H9 (cell line): ENCODE results near the gene DNAJC24. TPM values are rescaled to one million over a fixed set of nuclear protein-coding genes. Genes with fewer than 3 reads are reported as not detected.

Experiments used
- DNase-seq: peaks from one replicate; pipeline ENCODE4 v3.0.0-alpha.2; 2017
- H2AFZ ChIP-seq: one replicate; pipeline ENCODE4 v1.6.1; 2013; ENCODE audit warnings: mild to moderate bottlenecking, low read length, control low read depth, moderate library complexity
- H2AK5ac ChIP-seq: 2 replicates; pipeline ENCODE4 v1.6.1; 2013; ENCODE audit warnings: low read length, control low read depth, mixed read lengths; ENCODE audit not compliant: insufficient read length
- H2BK120ac ChIP-seq: one replicate; pipeline ENCODE4 v1.6.1; 2013; ENCODE audit warnings: low read depth, mild to moderate bottlenecking, low read length, control low read depth, inconsistent platforms; ENCODE audit not compliant: poor library complexity, severe bottlenecking
- H2BK12ac ChIP-seq: 2 replicates; pipeline ENCODE4 v1.6.1; 2013; ENCODE audit warnings: low read length, control low read depth, mixed read lengths, low read depth; ENCODE audit not compliant: insufficient read length
- H2BK15ac ChIP-seq: 2 replicates; pipeline ENCODE4 v1.6.1; 2013; ENCODE audit warnings: low read depth, low read length, control low read depth
- H2BK20ac ChIP-seq: one replicate; pipeline ENCODE4 v1.6.1; 2013; ENCODE audit warnings: low read depth, mild to moderate bottlenecking, low read length, control low read depth, inconsistent platforms; ENCODE audit not compliant: poor library complexity, severe bottlenecking
- H2BK5ac ChIP-seq: 2 replicates; pipeline ENCODE4 v1.6.1; 2013; ENCODE audit warnings: low read length, control low read depth, mixed read lengths; ENCODE audit not compliant: insufficient read length
- H3K14ac ChIP-seq: 2 replicates; pipeline ENCODE4 v1.6.1; 2013; ENCODE audit warnings: low read length, control low read depth; ENCODE audit not compliant: insufficient read depth
- H3K18ac ChIP-seq: 2 replicates; pipeline ENCODE4 v1.6.1; 2013; ENCODE audit warnings: low read depth, mild to moderate bottlenecking, mixed read lengths, low read length, control low read depth; ENCODE audit not compliant: insufficient read length
- H3K23ac ChIP-seq: 2 replicates; pipeline ENCODE4 v1.6.1; 2013; ENCODE audit warnings: low read length, control low read depth, mixed read lengths, low read depth; ENCODE audit not compliant: insufficient read length
- H3K23me2 ChIP-seq: 2 replicates; pipeline ENCODE4 v1.6.1; 2013; ENCODE audit warnings: low read depth, mild to moderate bottlenecking, mixed read lengths, low read length, control low read depth; ENCODE audit not compliant: insufficient read length, poor library complexity, severe bottlenecking
- H3K27ac ChIP-seq: 2 replicates; pipeline ENCODE4 v1.5.1; 2013; ENCODE audit warnings: low read length, control low read depth, mixed read lengths, low read depth; ENCODE audit not compliant: insufficient read length
- H3K27me3 ChIP-seq: 2 replicates; pipeline ENCODE4 v1.6.1; 2013; ENCODE audit warnings: low read length, control low read depth, inconsistent platforms; ENCODE audit not compliant: insufficient read depth
- H3K4ac ChIP-seq: 2 replicates; pipeline ENCODE4 v1.6.1; 2013; ENCODE audit warnings: low read depth, mild to moderate bottlenecking, control low read depth, inconsistent platforms, low read length, moderate library complexity
- H3K4me1 ChIP-seq: 2 replicates; pipeline ENCODE4 v1.6.1; 2013; ENCODE audit warnings: low read length, control low read depth, inconsistent platforms; ENCODE audit not compliant: insufficient read depth
- H3K4me2 ChIP-seq: 2 replicates; pipeline ENCODE4 v1.6.1; 2013; ENCODE audit warnings: low read length, control low read depth, mixed read lengths; ENCODE audit not compliant: insufficient read length, insufficient read depth
- H3K56ac ChIP-seq: 2 replicates; pipeline ENCODE4 v1.6.1; 2013; ENCODE audit warnings: low read depth, mild to moderate bottlenecking, mixed read lengths, low read length, control low read depth; ENCODE audit not compliant: insufficient read length
- H3K79me1 ChIP-seq: 2 replicates; pipeline ENCODE4 v1.6.1; 2013; ENCODE audit warnings: low read depth, mild to moderate bottlenecking, moderate library complexity, low read length, control low read depth, inconsistent platforms; ENCODE audit not compliant: insufficient read depth, poor library complexity, severe bottlenecking
- H3K79me2 ChIP-seq: 2 replicates; pipeline ENCODE4 v1.6.1; 2013; ENCODE audit warnings: low read length, control low read depth, inconsistent platforms; ENCODE audit not compliant: insufficient read depth
- H3K9ac ChIP-seq: 2 replicates; pipeline ENCODE4 v1.6.1; 2013; ENCODE audit warnings: low read length, control low read depth, mixed read lengths; ENCODE audit not compliant: insufficient read length; ENCODE audit errors: extremely low read depth
- H3K9me3 ChIP-seq: one replicate; pipeline ENCODE4 v1.6.1; 2013; ENCODE audit warnings: low read depth, low read length, inconsistent platforms; ENCODE audit not compliant: control insufficient read depth
- H3T11ph ChIP-seq: one replicate; pipeline ENCODE4 v1.6.1; 2013; ENCODE audit warnings: mild to moderate bottlenecking, low read length, control low read depth, inconsistent platforms
- H4K20me1 ChIP-seq: one replicate; pipeline ENCODE4 v1.6.1; 2013; ENCODE audit not compliant: control insufficient read depth, insufficient read length, insufficient read depth
- H4K5ac ChIP-seq: 2 replicates; pipeline ENCODE4 v1.6.1; 2013; ENCODE audit warnings: low read depth, mild to moderate bottlenecking, mixed read lengths, low read length, control low read depth; ENCODE audit not compliant: insufficient read length
- H4K8ac ChIP-seq: replicated peaks from 2 replicates; pipeline ENCODE4 v1.6.1; 2013; ENCODE audit warnings: low read length, control low read depth, mixed read lengths, low read depth; ENCODE audit not compliant: insufficient read length
- H4K91ac ChIP-seq: 2 replicates; pipeline ENCODE4 v1.6.1; 2013; ENCODE audit warnings: low read depth, mild to moderate bottlenecking, moderate library complexity, mixed read lengths, low read length, control low read depth; ENCODE audit not compliant: insufficient read length
- H3K27ac Mint-ChIP-seq, 3 experiments: 2 replicates in 2 of 3; 3 replicates in 1 of 3; pipeline ENCODE4 v1.8.0; 2020 to 2021; ENCODE audit warnings: mixed read lengths in 3 of 3, mild to moderate bottlenecking in 1 of 3, moderate library complexity in 1 of 3
- H3K27me3 Mint-ChIP-seq: 2 replicates; pipeline ENCODE4 v1.8.0; 2021; ENCODE audit warnings: low read depth, mild to moderate bottlenecking, moderate library complexity, mixed read lengths
- H3K36me3 Mint-ChIP-seq, 3 experiments: 2 replicates in 2 of 3; 3 replicates in 1 of 3; pipeline ENCODE4 v1.8.0; 2020 to 2021; ENCODE audit warnings: low read depth in 3 of 3, mixed read lengths in 3 of 3; ENCODE audit not compliant: insufficient read depth in 1 of 3
- H3K4me1 Mint-ChIP-seq, 2 experiments: 2 replicates each; pipeline ENCODE4 v1.8.0; 2020; ENCODE audit warnings: mixed read lengths in 2 of 2
- H3K4me3 Mint-ChIP-seq, 2 experiments: 2 replicates in 1 of 2; 3 replicates in 1 of 2; pipeline ENCODE4 v1.8.0; 2020 to 2021; ENCODE audit warnings: mild to moderate bottlenecking in 2 of 2, mixed read lengths in 2 of 2, moderate library complexity in 1 of 2
- H3K9me3 Mint-ChIP-seq, 2 experiments: 2 replicates in 1 of 2; 3 replicates in 1 of 2; pipeline ENCODE4 v1.8.0; 2020; ENCODE audit warnings: mild to moderate bottlenecking in 2 of 2, mixed read lengths in 2 of 2, moderate library complexity in 1 of 2
- CTCF ChIP-seq: fragments of 200-600 bp; sonication (generic); conservative IDR thresholded peaks from 3 replicates; pipeline ENCODE4 v1.8.0; 2021; ENCODE audit warnings: antibody characterized with exemption, mild to moderate bottlenecking
- WGBS: extraction: QIAGEN DNeasy Blood & Tissue Kit; methylation state at CpG from one replicate; pipeline ENCODE4 v1.1.7; 2013; ENCODE audit warnings: missing lambda C conversion rate, low lambda C conversion rate, mixed read lengths; ENCODE audit not compliant: insufficient read length; ENCODE audit errors: extremely low coverage; 5-methylcytosine and 5-hydroxymethylcytosine counted together
- total RNA-seq: library from RNA; stranded (reverse); gene quantifications from 2 replicates; pipeline ENCODE4 v1.2.1, GENCODE V29; 2021

The DNAJC24 gene
- total RNA-seq, 1 experiment from 2014 or later = 16.7 TPM

DNA sequence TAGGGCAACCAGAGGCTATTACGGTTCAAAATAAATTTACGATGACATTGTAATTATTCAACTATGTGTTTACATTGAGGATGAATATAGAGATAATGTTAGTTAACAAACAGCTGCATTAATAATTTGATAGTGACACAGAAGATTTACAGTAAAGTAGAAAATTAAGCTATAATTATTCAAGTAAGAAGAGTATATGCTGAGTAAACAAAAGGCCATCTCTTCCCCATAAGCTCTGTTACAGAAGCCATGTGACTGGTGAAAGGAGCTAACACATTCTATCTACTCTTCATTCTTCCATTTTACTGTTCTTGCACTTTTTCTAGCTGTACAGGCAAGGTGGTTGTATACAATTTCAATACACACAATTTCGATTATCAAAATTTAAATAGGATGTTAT is 85.5 kb downstream of the DNAJC24 start:
- Histone ChIP-seq H2BK120ac (no peak overlapping the region), H2BK20ac (no peak overlapping the region), H3K18ac (no peak overlapping the region), H3K79me2 (no peaks in the 10 kb centered on the region), H3K56ac (no peak overlapping the region), H2AFZ (no peak overlapping the region), H3K9me3 (no peaks in the 10 kb centered on the region), H3K4me1 (no peaks in the 10 kb centered on the region), H2BK5ac (no peak overlapping the region), H3T11ph (no peak overlapping the region), H3K27me3 (no peaks in the 10 kb centered on the region), H4K8ac (no peak overlapping the region), H4K5ac (no peak overlapping the region), H4K91ac (no peak overlapping the region), H3K79me1 (no peaks in the 10 kb centered on the region), H3K14ac (no peak overlapping the region), H2AK5ac (no peak overlapping the region), H2BK15ac (no peak overlapping the region), H3K4me2 (no peak overlapping the region), H3K27ac (no peak overlapping the region), H3K23me2 (no peaks in the 10 kb centered on the region), H4K20me1 (no peaks in the 10 kb centered on the region), H3K9ac (no peak overlapping the region), H3K4ac (no peak overlapping the region), H3K23ac (no peak overlapping the region), H2BK12ac (no peak overlapping the region)
- no peak for DNase-seq
- H3K9me3 Mint-ChIP-seq = no peaks in the 10 kb centered on the region
- TF ChIP-seq CTCF = no peak
- no peak overlapping the region for H3K4me3 Mint-ChIP-seq
- no CpG with 5 or more reads among the region's 3 CpGs for WGBS
- 0 out of 4 replicates have a peak, but pooled peaks cover 0 to 3% of the 10 kb centered on the region in 2 experiments for H3K4me1 Mint-ChIP-seq
- H3K27ac Mint-ChIP-seq = no peak overlapping the region
- H3K27me3 Mint-ChIP-seq = no peaks in the 10 kb centered on the region
- peaks cover 0 to 20% (median 6%) of the 10 kb centered on the region in 3 experiments; a peak in 5 of 7 replicates for H3K36me3 Mint-ChIP-seq
